Heart right ventricle (tissue), 16 donors: ENCODE results near the gene PSMA1. TPM values are rescaled to one million over a fixed set of nuclear protein-coding genes. Genes with fewer than 3 reads are reported as not detected.
A peak's percentile ranks its signal among the peaks of the same experiment; 100 is the strongest.

Experiments
- ATAC-seq, 8 donors: fragments of 200-7000 bp; cut with Tn5 transposase; one replicate each; pipeline ENCODE4 v1.9.1; 2020; ENCODE audit warnings: mild to moderate bottlenecking in 8 of 8, moderate library complexity in 8 of 8, moderate number of reproducible peaks in 1 of 8
- DNase-seq, 2 donors: peaks; one replicate each; pipeline ENCODE4 v3.0.0-alpha.2; 2020
- H3K27ac ChIP-seq, 10 donors: fragments of 200-600 bp; sonication (generic) in 2 of 10; one replicate each; pipeline versions ENCODE4 v1.5.0 to v1.8.0; 2020 to 2022; ENCODE audit warnings: mild to moderate bottlenecking in 3 of 10
- H3K27me3 ChIP-seq, 7 donors: fragments of 200-600 bp; one replicate each; pipeline ENCODE4 v1.8.0; 2021 to 2022; ENCODE audit warnings: mild to moderate bottlenecking in 2 of 7
- H3K36me3 ChIP-seq, 9 donors: fragments of 200-600 bp; sonication (generic) in 1 of 9; one replicate each; pipeline versions ENCODE4 v1.5.0 to v1.8.0; 2020 to 2022; ENCODE audit warnings: mild to moderate bottlenecking in 2 of 9
- H3K4me1 ChIP-seq, 9 donors: fragments of 200-600 bp; sonication (generic) in 1 of 9; one replicate each; pipeline versions ENCODE4 v1.5.0 to v1.8.0; 2020 to 2022; ENCODE audit warnings: mild to moderate bottlenecking in 4 of 9
- H3K4me3 ChIP-seq, 10 donors: fragments of 200-600 bp; sonication (generic) in 2 of 10; one replicate each; pipeline versions ENCODE4 v1.5.0 to v1.8.0; 2020 to 2022; ENCODE audit warnings: mild to moderate bottlenecking in 7 of 10, moderate library complexity in 2 of 10
- H3K9me3 ChIP-seq, 11 donors: fragments of 200-600 bp in 10 of 11; sonication (generic) in 2 of 11; one replicate each; pipeline versions ENCODE4 v1.5.0 to v1.8.0; 2013 to 2022; ENCODE audit warnings: mild to moderate bottlenecking in 2 of 11, control low read depth in 1 of 11, moderate library complexity in 1 of 11
- WGBS, 2 donors: extraction: QIAGEN DNeasy Blood & Tissue Kit; methylation state at CpG; one replicate each; pipeline ENCODE4 v1.1.7; 2013; ENCODE audit warnings: inconsistent platforms in 1 of 2; 5-methylcytosine and 5-hydroxymethylcytosine counted together
- intact Hi-C, 10 donors: fragments of 100-400 bp; cut with DNase I; formaldehyde crosslinking; loops; one replicate each; pipeline versions ENCODE4 v1.11.1 to v1.14.2; 2022
- polyA plus RNA-seq, 2 donors: library from polyadenylated mRNA; stranded (reverse); fragments of 200-250 nt; gene quantifications; one replicate each; pipeline ENCODE4 v1.2.3, GENCODE V29; 2013
- total RNA-seq, 10 donors: library from RNA; stranded (reverse); fragmentation: NEBNext Ultra II Directional in 3 of 10; extraction: Animal tissue kit (Norgen Biotek cat#: 25700) in 3 of 10; gene quantifications; one replicate each; pipeline versions ENCODE4 v1.2.1 to v1.2.4, GENCODE V29; 2021 to 2023
- TF ChIP-seq, protein P1 (sequence below), 9 donors: fragments of 200-600 bp; sonication (generic) in 2 of 9; IDR thresholded peaks; one replicate each; pipeline versions ENCODE4 v1.5.0 to v1.8.0; 2021 to 2022; ENCODE audit warnings: antibody characterized with exemption in 9 of 9, mild to moderate bottlenecking in 5 of 9, moderate library complexity in 1 of 9
- donor health status: Arrhythmogenic right ventricular cardiomyopathy.
- donor health status: ischemic (EF 13 %, LVEDD 7.1; RV severe dilation, severe dysfunction).
- donor health status: healthy with polysubstance abuse.
- donor health status: DM: no; HTN: yes; CAD: no.
- donor health status: DM: no; HTN: no; CAD: no.
- donor health status: ischemic (EF 25% LVEDD 6.9; RV normal size, moderate dysfunction).
- donor health status: ischemic (EF 25% LVEDD 5.7; RV mildly dilated, moderate dysfunction).
- donor health status: healthy.
- donor health status: DM: yes; HTN: yes; CAD: no.
- donor health status: Ischemic cardiomyopathy.
- donor health status: ischemic (EF 35%, LVEDD 5.7; RV mildly dilated, moderate dysfunction).
- donor health status: nonischemic (EF 11% LVEDD 7.7; RV severe dilation, severe dysfunction).
- donor health status: DM: yes; HTN: yes; CAD: no.
- donor health status: PGD.
- donor health status: ischemic (EF 29% LVEDD 5.4; RV normal size, mild dysfunction).
- donor health status: nonischemic (EF 23%, LVEDD 6.1; RV moderate dilation, normal function).

Gene PSMA1
- total and polyA plus RNA-seq, 12 donors = 117 to 150 (median 126) TPM

DNA sequence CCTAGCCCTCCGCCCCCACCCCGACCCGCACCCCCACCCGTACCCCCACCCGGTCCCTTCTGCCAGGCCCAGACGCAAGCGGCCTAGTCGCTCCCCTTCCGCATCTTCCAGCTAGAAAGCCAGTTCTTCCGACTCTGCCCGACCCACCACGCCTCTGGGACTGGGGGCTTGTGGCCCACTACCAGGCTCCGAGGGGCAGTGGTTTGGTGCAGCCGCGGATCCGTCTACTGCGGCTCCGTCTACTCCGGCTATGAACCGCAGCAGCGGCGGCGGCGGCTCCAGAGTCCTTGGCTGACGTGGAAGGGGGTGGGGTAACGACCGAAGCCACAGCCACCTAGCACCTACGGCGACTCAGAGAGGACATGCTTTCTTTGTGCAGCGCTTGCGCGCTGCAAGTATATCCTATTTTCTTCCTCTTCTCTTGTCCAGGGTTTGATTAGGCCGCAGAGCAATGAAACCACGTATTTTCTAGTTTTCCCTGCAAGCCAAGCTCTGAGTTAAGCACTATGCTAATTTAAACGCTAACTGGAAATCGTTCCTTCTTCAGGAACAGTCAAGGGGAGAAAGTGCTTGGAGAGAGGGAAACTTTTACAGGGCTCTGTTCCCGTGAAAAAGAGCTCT is 20.5 kb downstream of the PSMA1 start, which contains the start of gene COPB1:
TSS of gene COPB1 (minus strand) at position 252 of the 621 bp plus-strand sequence. CDS start 883 bp downstream, outside the sequence.
- Histone ChIP-seq H3K4me3 (peak within 1 kb of the TSS; percentile 72 to 84 (median 78)), H3K36me3 (peaks cover 0 to 56% (median 39%) of the 10 kb centered on the region in 9 donors), H3K27me3 (no peaks in the 10 kb centered on the region), H3K4me1 (peaks cover 0 to 53% (median 30%) of the 10 kb centered on the region in 9 donors), H3K27ac (peak within 1 kb of the TSS; percentile 67 to 94 (median 91)), H3K9me3 (no peaks in the 10 kb centered on the region)
- TF ChIP-seq, protein P1, sequence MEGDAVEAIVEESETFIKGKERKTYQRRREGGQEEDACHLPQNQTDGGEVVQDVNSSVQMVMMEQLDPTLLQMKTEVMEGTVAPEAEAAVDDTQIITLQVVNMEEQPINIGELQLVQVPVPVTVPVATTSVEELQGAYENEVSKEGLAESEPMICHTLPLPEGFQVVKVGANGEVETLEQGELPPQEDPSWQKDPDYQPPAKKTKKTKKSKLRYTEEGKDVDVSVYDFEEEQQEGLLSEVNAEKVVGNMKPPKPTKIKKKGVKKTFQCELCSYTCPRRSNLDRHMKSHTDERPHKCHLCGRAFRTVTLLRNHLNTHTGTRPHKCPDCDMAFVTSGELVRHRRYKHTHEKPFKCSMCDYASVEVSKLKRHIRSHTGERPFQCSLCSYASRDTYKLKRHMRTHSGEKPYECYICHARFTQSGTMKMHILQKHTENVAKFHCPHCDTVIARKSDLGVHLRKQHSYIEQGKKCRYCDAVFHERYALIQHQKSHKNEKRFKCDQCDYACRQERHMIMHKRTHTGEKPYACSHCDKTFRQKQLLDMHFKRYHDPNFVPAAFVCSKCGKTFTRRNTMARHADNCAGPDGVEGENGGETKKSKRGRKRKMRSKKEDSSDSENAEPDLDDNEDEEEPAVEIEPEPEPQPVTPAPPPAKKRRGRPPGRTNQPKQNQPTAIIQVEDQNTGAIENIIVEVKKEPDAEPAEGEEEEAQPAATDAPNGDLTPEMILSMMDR (IDR thresholded peaks at IDR 0.05) = no peak
- ATAC-seq (peak; percentile 99 to 100 (median 99)), DNase-seq (peak; percentile 89 to 96)
- WGBS, 2 donors = 0% methylated on average over 37 of the region's 37 CpGs
- intact Hi-C loops = loop anchor here in 2 of 10 donors (5.0 kb wide), 2 partner anchors 37 to 42 kb away; no protein-coding TSS in a partner anchor

GRCh38 chr11:14499178-14499559 is 21.0 kb downstream of the PSMA1 start:
- Histone ChIP-seq H3K27ac (peak overlapping the region; percentile 67 to 94 (median 91)), H3K4me3 (peak overlapping the region; percentile 72 to 84 (median 78)), H3K27me3 (no peaks in the 10 kb centered on the region), H3K9me3 (no peaks in the 10 kb centered on the region), H3K36me3 (peaks cover 0 to 56% (median 39%) of the 10 kb centered on the region in 9 donors), H3K4me1 (peaks cover 0 to 53% (median 30%) of the 10 kb centered on the region in 9 donors)
- TF ChIP-seq, protein P1 (IDR thresholded peaks at IDR 0.05) = no peak
- intact Hi-C loops = loop anchor here in 1 of 10 donors (5.0 kb wide), 1 partner anchor 42 kb away; no protein-coding TSS in a partner anchor
- WGBS, 2 donors = 1% methylated on average over 19 of the region's 19 CpGs
- DNase-seq (peak in 1 of 2 donors; percentile 49), ATAC-seq (peak; percentile 43 to 74 (median 68))

GRCh38 chr11:14480716-14481115 is 39.5 kb downstream of the PSMA1 start:
- Histone ChIP-seq H3K27ac (no peak overlapping the region), H3K4me3 (no peak overlapping the region), H3K27me3 (no peaks in the 10 kb centered on the region), H3K4me1 (no peaks in the 10 kb centered on the region), H3K9me3 (no peaks in the 10 kb centered on the region), H3K36me3 (peaks cover 0 to 100% (median 94%) of the 10 kb centered on the region in 9 donors)
- intact Hi-C loops = no loop called here
- TF ChIP-seq, protein P1 (IDR thresholded peaks at IDR 0.05) = no peak
- WGBS, 2 donors = 87 to 88% methylated on average over 3 of the region's 3 CpGs
- ATAC-seq (no peak), DNase-seq (no peak)

DNA sequence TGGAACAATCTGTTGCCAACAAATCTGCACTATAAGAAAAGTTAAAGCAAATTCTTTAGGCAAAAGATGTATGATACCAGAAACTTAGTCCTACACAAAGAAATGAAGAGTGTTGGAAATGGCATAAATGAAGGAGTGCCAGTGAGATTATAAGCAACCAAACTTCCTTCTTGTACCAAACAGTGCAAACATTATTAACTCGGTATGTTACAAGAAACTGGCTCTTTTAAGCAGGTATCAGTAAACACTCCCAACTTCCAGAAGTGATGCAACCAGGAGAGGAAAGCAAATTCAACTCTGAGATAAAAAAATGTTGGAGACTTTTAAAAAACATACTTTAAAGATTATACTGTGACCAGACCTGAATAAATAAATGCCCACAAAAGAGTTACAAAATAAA is 49.1 kb downstream of the PSMA1 start:
- Histone ChIP-seq H3K27ac (no peak overlapping the region), H3K4me1 (peaks cover 0 to 15% (median 4%) of the 10 kb centered on the region in 9 donors), H3K27me3 (no peaks in the 10 kb centered on the region), H3K4me3 (no peak overlapping the region), H3K9me3 (no peaks in the 10 kb centered on the region), H3K36me3 (peaks cover 0 to 100% (median 78%) of the 10 kb centered on the region in 9 donors)
- no peak for ATAC-seq
- WGBS, 2 donors = 93 to 96% methylated on average over 1 of the region's 1 CpG
- TF ChIP-seq, protein P1 (IDR thresholded peaks at IDR 0.05) = no peak
- intact Hi-C loops = loop anchor here in 1 of 10 donors (5.0 kb wide), 1 partner anchor 36 kb away; no protein-coding TSS in a partner anchor
- no peak for DNase-seq
